ENCODE measurements around the gene NSL1. TPM values are rescaled to one million over a fixed set of nuclear protein-coding genes. Genes with fewer than 3 reads are reported as not detected.
"Not testable (repeated sequence)": the region's sequence is repeated elsewhere in the genome, so short reads cannot be mapped to it uniquely, and the experiment has no call there.

The NSL1 gene
- total RNA-seq, 1 donor from 2014 or later = 40.0 TPM

DNA sequence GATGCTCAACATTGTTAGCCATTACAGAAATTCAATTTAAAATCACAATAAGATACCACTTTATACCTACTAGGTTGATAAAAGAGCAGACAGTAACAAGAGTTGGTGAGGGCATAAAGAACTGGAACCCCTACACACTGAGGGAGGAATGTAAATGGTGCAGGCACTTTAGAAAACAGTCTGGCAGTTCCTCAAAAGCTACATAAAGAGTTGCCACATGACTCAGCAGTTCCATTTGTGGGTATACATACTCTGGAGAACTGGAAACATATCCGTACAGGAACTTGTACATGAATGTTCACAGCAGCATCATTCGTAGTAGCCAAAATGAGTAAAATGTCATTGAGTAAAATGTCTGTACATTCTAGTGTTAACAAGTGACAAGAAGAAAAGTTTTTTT, 17.0 kb downstream of the NSL1 start:
- no peak overlapping the region for H3K4me3 Mint-ChIP-seq
- H3K4me1 Mint-ChIP-seq = peaks cover 25% of the 10 kb centered on the region
- H3K27ac Mint-ChIP-seq = no peak overlapping the region
- peaks cover 52% of the 10 kb centered on the region for H3K36me3 Mint-ChIP-seq (ENCODE audit: low read depth)
- intact Hi-C loops (cut with micrococcal nuclease) = no loop called here
- H3K27me3 Mint-ChIP-seq = no peaks in the 10 kb centered on the region
- DNase-seq = no peak
- H3K9me3 Mint-ChIP-seq = peaks cover 11% of the 10 kb centered on the region

DNA sequence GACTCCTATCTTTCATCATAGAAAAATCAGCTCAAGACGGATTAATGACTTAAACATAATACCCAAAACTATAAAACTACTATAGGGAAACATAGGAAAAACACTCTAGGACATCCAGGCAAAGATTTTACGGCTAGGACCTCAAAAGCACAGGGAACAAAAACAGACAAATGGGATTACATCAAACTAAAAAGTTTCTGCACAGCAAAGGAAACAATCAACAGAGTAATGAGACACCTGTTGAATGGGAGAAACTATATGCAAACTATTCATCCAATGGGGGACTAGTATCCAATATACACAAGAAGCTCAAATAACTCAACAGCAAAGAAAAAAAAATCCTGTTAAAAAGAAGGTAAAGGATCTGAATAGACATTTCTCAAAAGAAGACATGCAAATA, 18.6 kb downstream of the NSL1 start:
- intact Hi-C loops (cut with micrococcal nuclease) = no loop called here
- Mint-ChIP-seq H3K27me3 (no peaks in the 10 kb centered on the region), H3K9me3 (peaks cover 22% of the 10 kb centered on the region), H3K4me3 (no peak overlapping the region), H3K36me3 (ENCODE audit: low read depth) (peaks cover 60% of the 10 kb centered on the region), H3K4me1 (peaks cover 36% of the 10 kb centered on the region), H3K27ac (no peak overlapping the region)
- DNase-seq = no peak

GRCh38 chr1:212771341-212771740, 20.2 kb downstream of the NSL1 start:
- no peak for DNase-seq
- H3K36me3 Mint-ChIP-seq (ENCODE audit: low read depth) = peaks cover 66% of the 10 kb centered on the region
- no peaks in the 10 kb centered on the region for H3K27me3 Mint-ChIP-seq
- H3K4me1 Mint-ChIP-seq = peaks cover 40% of the 10 kb centered on the region
- H3K9me3 Mint-ChIP-seq = peaks cover 22% of the 10 kb centered on the region
- intact Hi-C loops (cut with micrococcal nuclease) = no loop called here
- H3K4me3 Mint-ChIP-seq = no peak overlapping the region
- H3K27ac Mint-ChIP-seq = no peak overlapping the region

DNA sequence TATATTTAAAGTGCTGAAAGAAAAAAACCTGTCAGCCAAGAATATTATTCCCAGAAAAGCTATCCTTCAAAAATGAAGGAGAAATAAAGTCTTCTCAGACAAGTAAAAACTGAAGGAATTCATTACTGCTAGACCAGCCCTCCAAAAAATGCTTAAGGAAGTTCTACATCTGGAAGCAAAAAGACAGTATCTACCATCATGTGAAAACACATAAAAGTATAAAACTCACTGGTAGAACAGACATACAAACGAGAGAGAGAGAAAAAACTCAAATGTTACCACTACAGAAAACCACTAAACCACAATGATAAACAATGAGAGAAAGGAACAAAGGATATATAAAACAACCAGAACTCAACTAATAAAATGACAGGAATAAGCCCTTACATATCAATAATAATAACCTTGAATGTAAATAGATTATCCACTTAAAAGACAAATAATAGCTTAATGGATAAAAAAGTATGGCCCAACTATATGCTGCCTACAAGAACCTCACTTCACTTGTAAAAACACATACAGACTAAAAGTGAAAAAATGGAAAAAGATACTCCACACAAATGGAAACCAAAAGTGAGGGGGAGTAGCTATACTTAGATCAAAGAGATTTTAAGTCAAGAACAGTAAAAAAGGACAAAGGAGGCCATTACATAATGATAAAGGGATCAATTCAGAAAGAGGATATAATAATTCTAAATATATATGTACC, 22.0 kb downstream of the NSL1 start:
- intact Hi-C loops (cut with micrococcal nuclease) = loop anchor here (1.0 to 2.0 kb wide), 3 partner anchors 16 to 57 kb away; no protein-coding TSS in a partner anchor
- peak overlapping the region; percentile 50 for H3K4me3 Mint-ChIP-seq

DNA sequence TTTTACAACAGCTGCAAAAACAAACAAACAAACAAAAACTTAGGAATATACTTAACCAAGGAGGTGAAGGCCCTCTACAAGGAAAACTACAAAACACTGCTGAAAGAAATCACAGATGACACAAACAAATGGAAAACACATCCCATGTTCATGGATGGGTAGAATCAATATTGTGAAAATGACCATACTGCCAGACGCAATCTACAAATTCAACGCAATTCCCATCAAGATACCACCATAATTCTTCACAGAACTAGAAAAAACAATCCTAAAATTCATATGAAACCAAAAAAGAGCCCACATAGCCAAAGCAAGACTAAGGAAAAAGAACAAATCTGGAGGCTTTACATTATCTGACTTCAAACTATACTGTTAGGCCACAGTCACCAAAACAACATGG, 24.8 kb downstream of the NSL1 start:
- intact Hi-C loops (cut with micrococcal nuclease); H3K4me3 Mint-ChIP-seq; H3K27ac Mint-ChIP-seq; H3K27me3 Mint-ChIP-seq; DNase-seq: not testable (repeated sequence)
- H3K36me3 Mint-ChIP-seq (ENCODE audit: low read depth) = peaks cover 73% of the 10 kb centered on the region
- H3K4me1 Mint-ChIP-seq = peaks cover 33% of the 10 kb centered on the region
- H3K9me3 Mint-ChIP-seq = peaks cover 26% of the 10 kb centered on the region

More for the DNA sequence above, 22.0 kb downstream of the NSL1 start:
- Mint-ChIP-seq H3K27ac (peak overlapping the region; percentile 81), H3K9me3 (peaks cover 26% of the 10 kb centered on the region), H3K27me3 (no peaks in the 10 kb centered on the region), H3K36me3 (ENCODE audit: low read depth) (peaks cover 77% of the 10 kb centered on the region), H3K4me1 (peaks cover 44% of the 10 kb centered on the region)
- no peak for DNase-seq

DNA sequence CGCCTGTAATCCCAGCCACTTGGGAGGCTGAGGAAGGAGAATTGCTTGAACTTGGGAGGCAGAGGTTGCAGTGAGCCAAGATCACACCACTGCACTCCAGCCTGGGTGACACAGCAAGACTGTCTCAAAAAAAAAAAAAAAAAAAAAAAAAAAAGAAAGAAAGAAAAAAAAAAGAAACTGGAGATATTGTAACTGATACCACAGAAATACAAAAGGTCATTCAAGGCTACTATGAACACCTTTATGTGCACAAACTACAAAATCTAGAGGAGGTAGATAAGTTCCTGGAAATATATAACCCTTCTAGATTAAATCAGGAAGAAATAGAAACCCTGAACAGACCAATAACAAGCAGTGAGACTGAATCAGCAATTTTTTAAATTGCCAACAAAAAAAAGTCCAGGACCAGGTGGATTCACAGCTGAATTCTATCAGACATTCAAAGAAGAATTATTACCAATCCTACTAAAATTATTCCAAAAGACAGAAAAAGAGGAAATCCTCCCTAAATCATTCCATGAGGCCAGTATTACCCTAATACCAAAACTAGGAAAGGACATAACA, 26.8 kb downstream of the NSL1 start:
- H3K27me3 Mint-ChIP-seq; DNase-seq; intact Hi-C loops (cut with micrococcal nuclease); H3K27ac Mint-ChIP-seq; H3K4me3 Mint-ChIP-seq: not testable (repeated sequence)
- Mint-ChIP-seq H3K36me3 (ENCODE audit: low read depth) (peaks cover 62% of the 10 kb centered on the region), H3K4me1 (peaks cover 27% of the 10 kb centered on the region), H3K9me3 (peaks cover 17% of the 10 kb centered on the region)

- intact Hi-C loops (cut with micrococcal nuclease) = no loop called here
- peaks cover 49% of the 10 kb centered on the region for H3K36me3 Mint-ChIP-seq (ENCODE audit: low read depth)
- no peak for DNase-seq
- H3K4me1 Mint-ChIP-seq = peaks cover 16% of the 10 kb centered on the region
- no peak overlapping the region for H3K27ac Mint-ChIP-seq
- H3K27me3 Mint-ChIP-seq = no peaks in the 10 kb centered on the region
- no peak overlapping the region for H3K4me3 Mint-ChIP-seq
- peaks cover 4% of the 10 kb centered on the region for H3K9me3 Mint-ChIP-seq
Observed at GRCh38 chr1:212762839-212763238, 28.7 kb downstream of the NSL1 start.

DNA sequence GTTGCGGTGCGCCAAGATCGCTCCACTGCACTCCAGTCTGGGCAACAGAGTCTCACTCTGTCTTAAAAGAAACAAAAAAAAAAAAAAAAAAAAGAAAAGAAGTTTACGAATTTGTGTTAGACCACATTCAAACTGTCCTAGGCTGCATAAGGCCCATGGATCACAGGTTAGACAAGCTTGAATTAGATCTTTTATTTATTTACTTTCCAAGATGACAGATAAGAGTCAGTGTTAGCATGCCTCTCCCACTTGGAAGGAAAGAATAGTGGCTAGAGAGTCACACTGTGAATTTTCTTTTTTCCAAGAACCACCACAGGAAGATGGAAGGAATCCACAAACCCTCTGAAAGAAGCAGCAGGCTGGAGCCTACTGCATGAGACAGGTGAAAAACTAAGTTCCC, 29.3 kb downstream of the NSL1 start:
- H3K9me3 Mint-ChIP-seq = peaks cover 4% of the 10 kb centered on the region
- intact Hi-C loops (cut with micrococcal nuclease) = no loop called here
- no peak for DNase-seq
- H3K36me3 Mint-ChIP-seq (ENCODE audit: low read depth) = peaks cover 45% of the 10 kb centered on the region
- H3K4me3 Mint-ChIP-seq = no peak overlapping the region
- no peaks in the 10 kb centered on the region for H3K27me3 Mint-ChIP-seq
- no peak overlapping the region for H3K27ac Mint-ChIP-seq
- H3K4me1 Mint-ChIP-seq = peaks cover 13% of the 10 kb centered on the region

DNA sequence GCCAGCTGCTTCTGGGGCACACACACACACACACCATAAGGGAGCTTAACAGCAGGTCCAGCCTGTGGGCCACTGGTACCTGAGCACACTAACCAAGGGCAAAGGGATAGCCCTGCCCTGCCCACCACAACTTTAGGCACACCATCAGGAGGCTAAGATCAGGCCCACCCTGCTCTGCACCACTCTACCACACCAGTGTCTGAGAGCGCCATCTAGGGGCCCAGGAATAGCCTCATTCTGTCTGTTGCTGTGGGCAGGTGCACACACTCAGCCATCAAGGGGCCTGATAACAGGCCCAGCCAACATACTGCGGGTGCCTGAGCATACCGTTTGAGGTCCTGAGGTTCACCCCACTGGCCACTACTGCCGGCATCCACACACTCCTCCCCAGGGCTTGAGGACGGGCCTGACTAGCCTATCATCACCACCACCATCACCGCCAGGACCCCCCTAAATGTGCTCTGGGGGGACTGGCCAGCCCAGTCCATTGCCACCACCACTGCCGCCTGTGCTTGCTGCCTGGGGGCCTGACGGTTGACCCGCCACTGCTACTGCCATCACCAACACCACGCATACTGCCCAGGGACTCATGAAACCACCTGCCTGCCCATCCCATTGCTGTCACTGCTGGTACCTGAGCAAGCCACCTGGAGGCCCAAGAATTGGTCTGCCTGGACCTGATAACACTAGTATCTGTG, 31.3 kb downstream of the NSL1 start:
- peaks cover 15% of the 10 kb centered on the region for H3K4me1 Mint-ChIP-seq

GRCh38 chr1:212759683-212760082, 31.9 kb downstream of the NSL1 start:
- no peak overlapping the region for H3K27ac Mint-ChIP-seq
- no peak overlapping the region for H3K4me3 Mint-ChIP-seq
- no peak for DNase-seq
- H3K36me3 Mint-ChIP-seq (ENCODE audit: low read depth) = peaks cover 33% of the 10 kb centered on the region
- H3K4me1 Mint-ChIP-seq = peaks cover 13% of the 10 kb centered on the region
- H3K9me3 Mint-ChIP-seq = no peaks in the 10 kb centered on the region
- intact Hi-C loops (cut with micrococcal nuclease) = no loop called here
- H3K27me3 Mint-ChIP-seq = no peaks in the 10 kb centered on the region

More for the DNA sequence above, 31.3 kb downstream of the NSL1 start:
- Mint-ChIP-seq H3K9me3 (no peaks in the 10 kb centered on the region), H3K4me3 (no peak overlapping the region), H3K27ac (no peak overlapping the region), H3K27me3 (no peaks in the 10 kb centered on the region), H3K36me3 (ENCODE audit: low read depth) (peaks cover 36% of the 10 kb centered on the region)
- DNase-seq = peak; percentile 83
- intact Hi-C loops (cut with micrococcal nuclease) = no loop called here

DNA sequence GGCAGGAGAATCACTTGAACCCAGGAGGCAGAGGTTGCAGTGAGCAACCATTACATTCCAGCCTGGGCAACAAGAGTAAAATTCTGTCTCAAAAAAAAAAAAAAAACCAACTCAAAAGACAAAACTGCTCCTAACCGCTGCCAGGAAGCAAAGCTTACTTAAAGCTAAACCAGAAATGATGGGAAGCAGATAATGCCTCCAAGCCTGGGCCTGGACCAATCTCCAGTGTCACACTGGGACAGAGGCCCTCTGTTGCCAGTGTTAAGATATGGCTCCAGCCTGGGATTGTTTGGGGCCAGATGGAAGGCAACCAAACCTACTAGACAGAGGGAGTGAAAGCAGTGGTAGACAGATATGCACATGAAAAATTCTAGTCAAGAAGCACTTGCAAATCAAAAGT, 36.9 kb downstream of the NSL1 start:
- no peak for DNase-seq
- no peak overlapping the region for H3K4me3 Mint-ChIP-seq
- H3K27me3 Mint-ChIP-seq = no peaks in the 10 kb centered on the region
- no peaks in the 10 kb centered on the region for H3K9me3 Mint-ChIP-seq
- intact Hi-C loops (cut with micrococcal nuclease) = no loop called here
- H3K4me1 Mint-ChIP-seq = peaks cover 33% of the 10 kb centered on the region
- H3K27ac Mint-ChIP-seq = no peak overlapping the region
- H3K36me3 Mint-ChIP-seq (ENCODE audit: low read depth) = peaks cover 14% of the 10 kb centered on the region

GRCh38 chr1:212754193-212754592, 37.4 kb downstream of the NSL1 start:
- Mint-ChIP-seq H3K27ac (no peak overlapping the region), H3K4me1 (peaks cover 33% of the 10 kb centered on the region), H3K27me3 (no peaks in the 10 kb centered on the region), H3K4me3 (peak overlapping the region; percentile 9), H3K36me3 (ENCODE audit: low read depth) (peaks cover 14% of the 10 kb centered on the region), H3K9me3 (no peaks in the 10 kb centered on the region)
- intact Hi-C loops (cut with micrococcal nuclease) = no loop called here
- DNase-seq = no peak

GRCh38 chr1:212753749-212754148, 37.8 kb downstream of the NSL1 start:
- DNase-seq = no peak
- intact Hi-C loops (cut with micrococcal nuclease) = loop anchor here (1.0 to 2.0 kb wide), 6 partner anchors 15 to 75 kb away; no protein-coding TSS in a partner anchor
- Mint-ChIP-seq H3K4me1 (peaks cover 32% of the 10 kb centered on the region), H3K27me3 (no peaks in the 10 kb centered on the region), H3K27ac (no peak overlapping the region), H3K36me3 (ENCODE audit: low read depth) (peaks cover 14% of the 10 kb centered on the region), H3K9me3 (no peaks in the 10 kb centered on the region), H3K4me3 (peak overlapping the region; percentile 9)

- Mint-ChIP-seq H3K4me3 (peak overlapping the region; percentile 5), H3K9me3 (no peaks in the 10 kb centered on the region), H3K36me3 (ENCODE audit: low read depth) (peaks cover 14% of the 10 kb centered on the region), H3K4me1 (peaks cover 32% of the 10 kb centered on the region), H3K27me3 (no peaks in the 10 kb centered on the region), H3K27ac (peak overlapping the region; percentile 36)
- intact Hi-C loops (cut with micrococcal nuclease) = loop anchor here (1.0 to 2.0 kb wide), 6 partner anchors 14 to 74 kb away; no protein-coding TSS in a partner anchor
- DNase-seq = peak; percentile 65
Observed at GRCh38 chr1:212752934-212753497, 38.6 kb downstream of the NSL1 start.
